ENCODE data around the gene PPHLN1.

- no peak for TF ChIP-seq CTCF (IDR thresholded peaks at IDR 0.05)
- TF ChIP-seq POLR2A (IDR thresholded peaks at IDR 0.05) = no peak
Measured at GRCh38 chr12:42291680-42292079, 34.3 kb upstream of the PPHLN1 start.

Measured in Peyer's patch (tissue), 4 donors.